Kidney (tissue), 14 donors: ENCODE data around the gene SLC25A48. TPM values are rescaled to one million over a fixed set of nuclear protein-coding genes. Genes with fewer than 3 reads are reported as not detected.

ENCODE experiments used
- DNase-seq, 5 donors: peaks; one replicate each; pipeline ENCODE4 v3.0.0-alpha.2; 2013 to 2020
- FAIRE-seq: peaks from 2 replicates; lab custom pipeline; 2012; peaks lifted over from hg19 to GRCh38; lab: Jason Lieb, UNC
- H3K27ac ChIP-seq, 2 donors: one replicate each; pipeline ENCODE4 v1.7.0; 2013; ENCODE audit warnings: low read depth in 2 of 2, low read length in 2 of 2, inconsistent platforms in 1 of 2
- H3K27me3 ChIP-seq: one replicate; pipeline ENCODE4 v1.7.1; 2013; ENCODE audit warnings: low read length, inconsistent platforms; ENCODE audit not compliant: control insufficient read depth, insufficient read depth
- H3K36me3 ChIP-seq, 3 donors: one replicate each; pipeline versions ENCODE4 v1.7.0 to v1.7.1; 2013; ENCODE audit warnings: low read length in 3 of 3, control low read depth in 1 of 3, inconsistent platforms in 1 of 3; ENCODE audit not compliant: insufficient read depth in 3 of 3, control insufficient read depth in 2 of 3
- H3K4me1 ChIP-seq, 3 donors: one replicate each; pipeline versions ENCODE4 v1.7.0 to v1.7.1; 2013; ENCODE audit warnings: low read length in 3 of 3, inconsistent platforms in 1 of 3, low read depth in 1 of 3; ENCODE audit not compliant: control insufficient read depth in 2 of 3, insufficient read depth in 2 of 3
- H3K4me3 ChIP-seq, 3 donors: one replicate each; pipeline versions ENCODE4 v1.7.0 to v1.8.1; 2013; ENCODE audit warnings: low read length in 3 of 3, control low read depth in 1 of 3, inconsistent platforms in 1 of 3
- H3K9ac ChIP-seq, 3 donors: one replicate each; pipeline versions ENCODE4 v1.7.0 to v1.7.1; 2013; ENCODE audit warnings: low read length in 3 of 3, control low read depth in 1 of 3, inconsistent platforms in 1 of 3
- H3K9me3 ChIP-seq, 3 donors: one replicate each; pipeline versions ENCODE4 v1.7.0 to v1.7.1; 2013; ENCODE audit warnings: low read length in 3 of 3, control low read depth in 1 of 3, inconsistent platforms in 1 of 3; ENCODE audit not compliant: control insufficient read depth in 2 of 3, insufficient read depth in 1 of 3
- intact Hi-C: fragments of 100-400 bp; cut with DNase I; formaldehyde crosslinking; loops from one replicate; pipeline ENCODE4 v1.11.1; 2022
- polyA plus RNA-seq: library from polyadenylated mRNA; stranded (reverse); fragments of 350-450 nt; fragmentation: Illumina TruSeq; extraction: RNeasy Lipid Tissue Mini Kit (QIAGEN cat#74804); gene quantifications from one replicate; pipeline ENCODE4 v1.2.3, GENCODE V29; 2014; ENCODE audit warnings: low read depth, low replicate concordance; ENCODE audit not compliant: insufficient read depth
- total RNA-seq: library from RNA; stranded (reverse); fragmentation: NEBNext Ultra II Directional; extraction: Animal tissue kit (Norgen Biotek cat#: 25700); gene quantifications from one replicate; pipeline ENCODE4 v1.2.1, GENCODE V29; 2021
- TF ChIP-seq, protein P1 (sequence below): IDR thresholded peaks from 3 replicates; pipeline ENCODE4 v1.5.1; 2012; ENCODE audit warnings: mild to moderate bottlenecking, moderate library complexity, borderline replicate concordance; ENCODE audit not compliant: insufficient read depth; ENCODE audit errors: extremely low read depth
- donor health status: control.
- donor health status: control.
- donor health status: control.
- donor health status: control.
- donor health status: control.
- donor health status: DM: yes; HTN: yes; CAD: no.
- donor health status: Normal renal cell carcinoma (clear cell type).

Gene SLC25A48
- total and polyA plus RNA-seq, 2 donors from 2014 or later = 1.7 to 10.4 TPM

DNA sequence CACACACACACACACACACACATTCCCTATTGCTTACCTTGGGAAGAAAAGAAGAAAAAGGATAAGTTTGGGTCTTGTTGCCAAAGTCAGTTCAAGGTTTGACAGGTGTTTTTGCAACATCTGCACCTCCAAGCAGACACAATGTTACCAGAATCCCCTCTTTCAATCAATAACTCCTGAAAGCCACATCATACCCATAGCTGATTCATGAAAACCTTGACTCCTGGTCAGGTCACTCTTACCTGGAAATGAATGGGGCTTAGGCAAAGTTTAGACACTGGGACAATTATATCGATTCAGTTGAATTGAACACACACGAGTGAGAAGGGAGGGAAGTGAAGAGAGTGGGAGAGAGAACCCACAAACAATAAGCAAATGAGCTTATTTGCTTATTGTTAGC lies 34.2 kb downstream of the SLC25A48 start:
- Histone ChIP-seq H3K27ac (no peak overlapping the region), H3K36me3 (no peaks in the 10 kb centered on the region), H3K27me3 (no peaks in the 10 kb centered on the region), H3K4me1 (no peaks in the 10 kb centered on the region), H3K4me3 (no peak overlapping the region), H3K9me3 (no peaks in the 10 kb centered on the region), H3K9ac (no peak overlapping the region)
- TF ChIP-seq, protein P1, sequence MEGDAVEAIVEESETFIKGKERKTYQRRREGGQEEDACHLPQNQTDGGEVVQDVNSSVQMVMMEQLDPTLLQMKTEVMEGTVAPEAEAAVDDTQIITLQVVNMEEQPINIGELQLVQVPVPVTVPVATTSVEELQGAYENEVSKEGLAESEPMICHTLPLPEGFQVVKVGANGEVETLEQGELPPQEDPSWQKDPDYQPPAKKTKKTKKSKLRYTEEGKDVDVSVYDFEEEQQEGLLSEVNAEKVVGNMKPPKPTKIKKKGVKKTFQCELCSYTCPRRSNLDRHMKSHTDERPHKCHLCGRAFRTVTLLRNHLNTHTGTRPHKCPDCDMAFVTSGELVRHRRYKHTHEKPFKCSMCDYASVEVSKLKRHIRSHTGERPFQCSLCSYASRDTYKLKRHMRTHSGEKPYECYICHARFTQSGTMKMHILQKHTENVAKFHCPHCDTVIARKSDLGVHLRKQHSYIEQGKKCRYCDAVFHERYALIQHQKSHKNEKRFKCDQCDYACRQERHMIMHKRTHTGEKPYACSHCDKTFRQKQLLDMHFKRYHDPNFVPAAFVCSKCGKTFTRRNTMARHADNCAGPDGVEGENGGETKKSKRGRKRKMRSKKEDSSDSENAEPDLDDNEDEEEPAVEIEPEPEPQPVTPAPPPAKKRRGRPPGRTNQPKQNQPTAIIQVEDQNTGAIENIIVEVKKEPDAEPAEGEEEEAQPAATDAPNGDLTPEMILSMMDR = no peak
- no peak for FAIRE-seq
- intact Hi-C loops = no loop called here
- no peak for DNase-seq

DNA sequence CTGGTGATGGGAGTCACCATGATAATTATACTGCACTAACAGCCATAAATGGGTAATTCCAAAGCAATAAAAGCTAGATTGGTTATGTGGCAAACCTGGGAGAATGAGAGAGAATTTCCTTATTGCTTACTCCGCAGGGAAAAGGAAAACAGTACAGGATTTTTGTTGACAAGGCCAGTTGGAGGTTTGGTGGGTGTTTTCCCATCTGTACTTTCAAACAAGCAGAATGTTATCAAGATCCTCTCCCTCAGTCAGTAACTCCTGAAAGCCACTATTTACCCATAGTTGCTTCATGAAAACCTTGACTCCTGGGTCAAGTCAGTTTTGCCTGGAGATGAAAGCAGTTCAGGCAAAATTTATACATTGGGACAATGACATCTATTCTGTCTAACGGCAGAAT lies 34.8 kb downstream of the SLC25A48 start:
- Histone ChIP-seq H3K27ac (no peak overlapping the region), H3K9me3 (no peaks in the 10 kb centered on the region), H3K4me3 (no peak overlapping the region), H3K36me3 (no peaks in the 10 kb centered on the region), H3K4me1 (peaks cover 0 to 3% (median 1%) of the 10 kb centered on the region in 3 donors), H3K9ac (no peak overlapping the region), H3K27me3 (no peaks in the 10 kb centered on the region)
- TF ChIP-seq, protein P1 = no peak
- DNase-seq (no peak), FAIRE-seq (no peak)
- intact Hi-C loops = no loop called here

DNA sequence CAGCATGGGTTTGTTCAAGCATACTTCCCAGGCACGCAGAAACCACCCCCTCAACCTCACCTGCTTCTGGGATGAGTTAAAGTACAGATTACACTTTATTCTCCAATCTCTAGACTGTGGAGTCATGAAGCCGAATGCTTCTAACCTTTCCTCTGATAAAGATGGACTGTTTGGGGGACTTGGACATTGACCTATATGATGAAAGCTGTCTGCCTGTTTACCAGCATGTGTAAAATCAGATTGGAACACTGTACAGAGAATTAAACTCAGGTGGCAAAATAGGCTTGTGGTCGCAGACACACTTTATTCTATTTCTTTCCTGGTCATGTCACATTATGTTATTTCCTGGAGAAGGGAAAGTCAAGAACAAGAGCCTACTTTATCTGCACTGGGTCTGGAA lies 35.5 kb downstream of the SLC25A48 start:
- intact Hi-C loops = no loop called here
- H3K36me3 ChIP-seq = no peaks in the 10 kb centered on the region
- H3K27ac ChIP-seq = no peak overlapping the region
- DNase-seq = no peak
- H3K4me1 ChIP-seq = peaks cover 0 to 7% (median 5%) of the 10 kb centered on the region in 3 donors
- H3K4me3 ChIP-seq = no peak overlapping the region
- H3K9ac ChIP-seq = no peak overlapping the region
- no peaks in the 10 kb centered on the region for H3K9me3 ChIP-seq
- TF ChIP-seq, protein P1 = no peak
- no peak for FAIRE-seq
- no peaks in the 10 kb centered on the region for H3K27me3 ChIP-seq

DNA sequence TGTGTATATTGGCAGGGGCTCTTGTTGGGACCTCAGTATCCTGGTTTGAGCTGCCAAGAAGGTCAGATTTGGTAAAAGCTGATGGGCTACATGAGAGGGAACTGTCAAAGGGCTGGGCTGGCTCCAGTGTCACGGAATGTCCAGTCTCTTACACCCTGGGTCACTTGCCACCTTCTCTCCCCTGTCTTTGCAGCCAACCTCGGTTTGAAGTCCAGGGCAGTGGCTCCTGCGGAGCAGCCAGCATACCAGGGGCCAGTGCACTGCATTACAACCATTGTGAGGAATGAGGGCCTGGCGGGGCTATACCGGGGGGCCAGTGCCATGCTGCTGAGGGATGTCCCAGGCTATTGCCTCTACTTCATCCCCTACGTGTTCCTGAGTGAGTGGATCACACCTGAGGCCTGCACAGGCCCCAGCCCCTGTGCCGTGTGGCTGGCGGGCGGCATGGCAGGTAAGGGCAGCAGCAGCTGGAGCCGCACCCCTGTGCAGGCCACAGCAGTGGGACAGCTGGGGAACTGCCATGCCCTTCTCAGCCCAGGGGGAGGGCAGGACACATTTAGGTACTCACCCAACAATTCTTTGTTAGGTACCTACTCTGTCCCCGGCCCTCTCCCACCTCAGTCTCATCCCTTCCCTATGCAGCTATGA lies 36.9 kb downstream of the SLC25A48 start:
- DNase-seq (no peak), FAIRE-seq (no peak)
- H3K27ac ChIP-seq = no peak overlapping the region
- no peak overlapping the region for H3K9ac ChIP-seq
- intact Hi-C loops = no loop called here
- H3K27me3 ChIP-seq = no peaks in the 10 kb centered on the region
- H3K9me3 ChIP-seq = no peaks in the 10 kb centered on the region
- no peaks in the 10 kb centered on the region for H3K36me3 ChIP-seq
- H3K4me3 ChIP-seq = no peak overlapping the region
- H3K4me1 ChIP-seq = peaks cover 0 to 9% (median 5%) of the 10 kb centered on the region in 3 donors
- TF ChIP-seq, protein P1 = no peak
